HG03378 (cell line): ENCODE measurements around the gene MYCN.

Experiments
- ATAC-seq: cut with Tn5 transposase; IDR thresholded peaks from one replicate; pipeline ENCODE4 v1.9.1; 2021; ENCODE audit warnings: mild to moderate bottlenecking, moderate library complexity; ENCODE audit not compliant: unreplicated experiment

Gene MYCN

GRCh38 chr2:15992457-15993231, 52.3 kb downstream of the MYCN start:
- ATAC-seq = no peak

DNA sequence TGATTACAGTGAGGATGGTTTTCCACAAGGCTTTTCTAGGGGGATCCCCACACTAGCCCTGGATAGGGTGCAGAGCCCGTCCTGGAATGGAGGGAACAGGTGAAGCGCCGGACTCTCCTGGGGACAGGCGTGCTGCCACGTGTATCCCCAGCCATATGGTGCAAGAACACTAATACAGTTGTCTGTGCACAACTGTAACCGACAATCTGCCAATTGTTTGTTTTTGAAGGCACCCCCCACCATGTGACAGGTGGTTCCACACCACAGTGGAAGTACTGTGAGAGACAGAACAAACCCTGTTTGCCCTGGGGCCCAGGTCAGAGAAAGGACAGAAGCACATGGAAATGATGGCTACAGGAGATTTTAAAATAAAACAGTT, 52.9 kb downstream of the MYCN start:
- no peak for ATAC-seq

- no peak for ATAC-seq
Measured at GRCh38 chr2:15993666-15994065, 53.3 kb downstream of the MYCN start.

DNA sequence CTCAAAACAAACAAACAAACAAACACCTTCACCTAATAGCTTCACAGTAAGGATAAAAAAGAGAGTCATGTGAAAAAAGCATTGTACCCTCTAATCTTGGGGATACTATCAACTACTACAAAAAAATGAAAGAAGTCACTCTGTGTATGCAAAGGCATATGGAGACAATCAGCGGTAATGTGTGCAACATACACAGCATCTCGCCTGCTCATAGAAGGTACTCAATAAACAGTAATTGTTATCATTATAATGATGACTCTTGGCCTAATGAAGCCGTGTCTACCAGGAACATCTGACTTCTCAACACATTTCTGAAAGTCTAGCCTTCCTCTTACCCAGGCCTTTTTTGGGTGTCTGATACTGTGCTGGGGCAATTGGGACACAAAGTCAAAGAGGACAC, 55.3 kb downstream of the MYCN start:
- ATAC-seq = no peak
